Natural killer cell (primary cell): ENCODE measurements around the gene OR8B4. TPM values are rescaled to one million over a fixed set of nuclear protein-coding genes. Genes with fewer than 3 reads are reported as not detected.

Source experiments
- ATAC-seq, 3 donors: fragments of 150-1000 bp in 2 of 3; fragments of 200-7000 bp in 1 of 3; cut with Tn5 transposase; 1 replicate in 1 of 3; 2 replicates in 2 of 3; pipeline ENCODE4 v1.10.0; 2021; ENCODE audit warnings: mild to moderate bottlenecking in 2 of 3, moderate library complexity in 2 of 3
- DNase-seq, 2 donors: peaks; one replicate each; pipeline versions ENCODE4 v3.0.0 to v3.0.0-alpha.2; 2013 to 2021; ENCODE audit warnings: mixed read lengths in 1 of 2
- H3K27ac ChIP-seq: one replicate; pipeline ENCODE4 v1.5.1; 2013; ENCODE audit warnings: mild to moderate bottlenecking, low read length
- H3K27me3 ChIP-seq: one replicate; pipeline ENCODE4 v1.6.1; 2013; ENCODE audit warnings: low read length; ENCODE audit not compliant: control insufficient read depth, insufficient read depth
- H3K36me3 ChIP-seq: one replicate; pipeline ENCODE4 v1.6.1; 2013; ENCODE audit warnings: low read length; ENCODE audit not compliant: control insufficient read depth, insufficient read depth
- H3K4me1 ChIP-seq: one replicate; pipeline ENCODE4 v1.6.1; 2013; ENCODE audit warnings: low read length; ENCODE audit not compliant: control insufficient read depth, insufficient read depth
- H3K4me3 ChIP-seq: one replicate; pipeline ENCODE4 v1.5.1; 2013; ENCODE audit warnings: low read length
- H3K9me3 ChIP-seq: one replicate; pipeline ENCODE4 v1.6.1; 2013; ENCODE audit warnings: low read length; ENCODE audit not compliant: control insufficient read depth, insufficient read depth
- H3K27ac Mint-ChIP-seq, 2 donors: one replicate each; pipeline ENCODE4 v1.8.0; 2022; ENCODE audit warnings: mild to moderate bottlenecking in 2 of 2, mixed read lengths in 2 of 2, moderate library complexity in 1 of 2
- H3K27me3 Mint-ChIP-seq, 2 donors: one replicate each; pipeline ENCODE4 v1.8.0; 2022; ENCODE audit warnings: low read depth in 2 of 2, mixed read lengths in 2 of 2
- H3K36me3 Mint-ChIP-seq: one replicate; pipeline ENCODE4 v1.8.0; 2022; ENCODE audit warnings: mixed read lengths
- H3K4me1 Mint-ChIP-seq, 2 donors: one replicate each; pipeline ENCODE4 v1.8.0; 2022; ENCODE audit warnings: mixed read lengths in 2 of 2
- H3K4me3 Mint-ChIP-seq: one replicate; pipeline ENCODE4 v1.8.0; 2022; ENCODE audit warnings: mild to moderate bottlenecking, moderate library complexity, mixed read lengths
- H3K9me3 Mint-ChIP-seq, 2 donors: one replicate each; pipeline ENCODE4 v1.8.0; 2022; ENCODE audit warnings: mixed read lengths in 2 of 2
- WGBS: methylation state at CpG from one replicate; pipeline ENCODE4 v1.1.7; 2013; ENCODE audit warnings: missing lambda C conversion rate; ENCODE audit not compliant: insufficient coverage; 5-methylcytosine and 5-hydroxymethylcytosine counted together
- intact Hi-C: fragments of 100-400 bp; cut with micrococcal nuclease; formaldehyde crosslinking; loops from one replicate; pipeline ENCODE4 v1.14.2; 2022
- total RNA-seq, 4 donors: library from RNA; stranded (reverse); fragments of 120-200 nt in 1 of 4; gene quantifications; one replicate each; pipeline versions ENCODE4 v1.2.3 to v1.2.4, GENCODE V29; 2013 to 2022
- TF ChIP-seq, protein P1 (sequence below): fragments of 200-600 bp; IDR thresholded peaks from one replicate; pipeline ENCODE4 v1.8.0; 2022; ENCODE audit warnings: antibody characterized with exemption

The OR8B4 gene
- total RNA-seq, 3 donors from 2014 or later (not counting 1 experiment from before 2014, with no cell fraction given): not detected

DNA sequence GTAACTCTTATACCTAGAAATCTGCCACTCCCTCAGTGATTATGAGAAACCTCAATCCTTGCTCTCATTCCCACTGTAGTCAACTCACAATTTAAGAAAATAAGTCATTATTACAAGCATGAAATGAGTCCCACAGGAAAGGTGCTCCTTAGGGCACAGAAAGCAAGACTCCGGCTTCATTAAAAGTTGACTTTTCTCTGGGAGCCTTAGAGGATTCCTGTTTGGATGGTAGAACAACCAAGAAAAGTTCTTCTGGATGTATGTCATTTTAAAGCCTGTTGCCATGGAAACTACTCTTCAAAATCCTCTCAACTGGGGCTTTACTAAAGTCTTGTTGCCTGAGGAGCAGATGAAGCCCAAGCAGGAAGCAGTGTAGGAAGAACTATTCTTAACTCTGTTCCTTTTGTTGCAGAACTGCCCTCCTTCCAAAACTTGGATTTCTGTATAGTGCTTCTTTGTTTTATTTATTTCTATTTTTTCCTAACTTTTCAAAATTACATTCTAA lies 21.0 kb upstream of the OR8B4 start, which contains the start of gene OR8B8:
Gene OR8B8, minus strand, starts transcription at position 51 of the 505 bp plus-strand sequence. CDS start 4,611 bp downstream, outside the sequence.
- Mint-ChIP-seq H3K4me3 (no peak within 1 kb of the TSS), H3K9me3 (peaks cover 0 to 3% of the 10 kb centered on the region in 2 donors), H3K27me3 (peaks cover 3 to 8% of the 10 kb centered on the region in 2 donors), H3K4me1 (no peaks in the 10 kb centered on the region), H3K27ac (no peak within 1 kb of the TSS), H3K36me3 (no peaks in the 10 kb centered on the region)
- intact Hi-C loops: no loop called here
- 100% methylated on average over 1 of the region's 1 CpG for WGBS
- H3K36me3 ChIP-seq: no peaks in the 10 kb centered on the region
- TF ChIP-seq, protein P1, sequence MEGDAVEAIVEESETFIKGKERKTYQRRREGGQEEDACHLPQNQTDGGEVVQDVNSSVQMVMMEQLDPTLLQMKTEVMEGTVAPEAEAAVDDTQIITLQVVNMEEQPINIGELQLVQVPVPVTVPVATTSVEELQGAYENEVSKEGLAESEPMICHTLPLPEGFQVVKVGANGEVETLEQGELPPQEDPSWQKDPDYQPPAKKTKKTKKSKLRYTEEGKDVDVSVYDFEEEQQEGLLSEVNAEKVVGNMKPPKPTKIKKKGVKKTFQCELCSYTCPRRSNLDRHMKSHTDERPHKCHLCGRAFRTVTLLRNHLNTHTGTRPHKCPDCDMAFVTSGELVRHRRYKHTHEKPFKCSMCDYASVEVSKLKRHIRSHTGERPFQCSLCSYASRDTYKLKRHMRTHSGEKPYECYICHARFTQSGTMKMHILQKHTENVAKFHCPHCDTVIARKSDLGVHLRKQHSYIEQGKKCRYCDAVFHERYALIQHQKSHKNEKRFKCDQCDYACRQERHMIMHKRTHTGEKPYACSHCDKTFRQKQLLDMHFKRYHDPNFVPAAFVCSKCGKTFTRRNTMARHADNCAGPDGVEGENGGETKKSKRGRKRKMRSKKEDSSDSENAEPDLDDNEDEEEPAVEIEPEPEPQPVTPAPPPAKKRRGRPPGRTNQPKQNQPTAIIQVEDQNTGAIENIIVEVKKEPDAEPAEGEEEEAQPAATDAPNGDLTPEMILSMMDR: no peak
- no peak within 1 kb of the TSS for H3K27ac ChIP-seq
- no peaks in the 10 kb centered on the region for H3K4me1 ChIP-seq
- DNase-seq (no peak), ATAC-seq (no peak)
- H3K9me3 ChIP-seq: no peaks in the 10 kb centered on the region
- H3K27me3 ChIP-seq: no peaks in the 10 kb centered on the region
- no peak within 1 kb of the TSS for H3K4me3 ChIP-seq

DNA sequence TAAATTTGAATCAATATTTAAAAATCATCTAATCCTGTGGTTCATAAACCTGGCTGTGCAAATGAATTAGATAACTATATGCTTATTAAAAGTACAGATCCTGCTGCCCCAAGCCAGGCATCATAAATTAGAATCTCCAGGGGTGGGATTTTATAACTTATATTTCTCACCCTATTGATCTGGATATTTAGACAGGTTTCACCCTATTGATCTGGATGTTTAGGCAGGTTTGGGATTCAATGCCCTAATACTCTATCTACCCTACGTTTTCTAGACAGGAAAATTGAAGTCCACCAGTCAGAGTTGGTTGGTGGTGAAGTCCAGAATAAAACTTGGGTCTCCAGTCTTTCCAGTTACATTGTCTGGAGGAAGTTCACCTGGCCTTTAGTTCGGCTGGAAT lies 18.2 kb upstream of the OR8B4 start:
- H3K27me3 Mint-ChIP-seq: peaks cover 8 to 14% of the 10 kb centered on the region in 2 donors
- WGBS: 85% methylated on average over 1 of the region's 2 CpGs

DNA sequence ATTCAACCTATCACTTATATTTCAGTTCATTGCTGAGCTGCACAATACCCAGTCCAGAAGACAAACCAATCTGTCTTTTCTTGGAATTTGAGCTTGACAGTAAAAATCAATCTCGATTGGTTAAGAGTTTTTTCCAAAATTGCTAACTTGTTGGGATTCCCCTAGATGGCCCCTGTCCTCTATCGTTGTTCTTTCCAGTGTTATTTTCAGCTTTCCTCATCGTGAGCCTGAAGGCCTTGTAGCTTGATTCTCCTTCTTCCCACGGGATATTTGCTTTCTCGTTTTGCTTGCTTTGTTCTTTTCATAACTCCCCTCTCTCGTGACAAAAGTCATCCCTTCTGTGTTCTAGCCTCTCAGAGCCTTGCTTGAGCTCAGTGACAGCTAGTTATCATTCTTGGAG lies 17.8 kb upstream of the OR8B4 start:
- DNase-seq (no peak), ATAC-seq (no peak)
- no peak overlapping the region for H3K4me3 ChIP-seq
- WGBS: 80% methylated on average over 6 of the region's 6 CpGs
- no peaks in the 10 kb centered on the region for H3K4me1 Mint-ChIP-seq
- peaks cover 8 to 14% of the 10 kb centered on the region in 2 donors for H3K27me3 Mint-ChIP-seq
- H3K36me3 Mint-ChIP-seq: no peaks in the 10 kb centered on the region
- intact Hi-C loops: no loop called here
- TF ChIP-seq, protein P1: no peak
- no peaks in the 10 kb centered on the region for H3K27me3 ChIP-seq
- no peaks in the 10 kb centered on the region for H3K4me1 ChIP-seq
- H3K9me3 ChIP-seq: no peaks in the 10 kb centered on the region
- H3K27ac Mint-ChIP-seq: no peak overlapping the region
- no peak overlapping the region for H3K4me3 Mint-ChIP-seq
- H3K36me3 ChIP-seq: no peaks in the 10 kb centered on the region
- peaks cover 0 to 3% of the 10 kb centered on the region in 2 donors for H3K9me3 Mint-ChIP-seq
- H3K27ac ChIP-seq: no peak overlapping the region

More for the DNA sequence above, 18.2 kb upstream of the OR8B4 start:
- TF ChIP-seq, protein P1: no peak
- Histone ChIP-seq H3K36me3 (no peaks in the 10 kb centered on the region), H3K27me3 (no peaks in the 10 kb centered on the region), H3K27ac (no peak overlapping the region), H3K4me3 (no peak overlapping the region), H3K9me3 (no peaks in the 10 kb centered on the region), H3K4me1 (no peaks in the 10 kb centered on the region)
- H3K4me3 Mint-ChIP-seq: no peak overlapping the region
- DNase-seq (no peak), ATAC-seq (no peak)
- no peaks in the 10 kb centered on the region for H3K4me1 Mint-ChIP-seq
- intact Hi-C loops: no loop called here
- peaks cover 0 to 3% of the 10 kb centered on the region in 2 donors for H3K9me3 Mint-ChIP-seq
- H3K27ac Mint-ChIP-seq: no peak overlapping the region
- H3K36me3 Mint-ChIP-seq: no peaks in the 10 kb centered on the region

DNA sequence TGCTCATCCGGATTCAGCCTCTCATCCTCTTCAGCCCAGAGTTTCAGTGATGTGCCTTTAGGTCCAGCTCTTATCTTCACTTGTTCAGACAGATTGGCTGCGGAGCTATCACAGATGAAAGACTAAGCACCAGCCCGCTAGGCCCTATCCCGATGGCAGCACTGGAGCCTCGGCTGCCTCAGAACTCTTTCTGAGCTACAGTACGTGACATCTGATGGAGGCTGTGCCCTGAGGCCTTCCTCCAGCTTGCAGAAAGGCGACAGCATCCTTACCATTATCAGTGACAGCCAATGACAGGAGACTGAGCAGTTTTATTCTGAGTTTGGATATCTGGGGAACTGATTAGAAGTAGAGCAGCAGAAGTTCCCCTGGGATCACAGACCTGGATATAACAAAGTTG lies 16.8 kb upstream of the OR8B4 start:
- no peak for ATAC-seq
- Mint-ChIP-seq H3K4me3 (no peak overlapping the region), H3K36me3 (no peaks in the 10 kb centered on the region), H3K4me1 (no peaks in the 10 kb centered on the region), H3K27me3 (peaks cover 8 to 14% of the 10 kb centered on the region in 2 donors), H3K27ac (no peak overlapping the region), H3K9me3 (no peaks in the 10 kb centered on the region)
- no peak for DNase-seq
- Histone ChIP-seq H3K27ac (no peak overlapping the region), H3K9me3 (no peaks in the 10 kb centered on the region), H3K4me1 (no peaks in the 10 kb centered on the region), H3K27me3 (no peaks in the 10 kb centered on the region), H3K36me3 (no peaks in the 10 kb centered on the region), H3K4me3 (no peak overlapping the region)
- TF ChIP-seq, protein P1: no peak
- 91% methylated on average over 7 of the region's 7 CpGs for WGBS
- intact Hi-C loops: no loop called here
